ENCODE results near the gene ZFYVE28.

ZFYVE28 gene

DNA sequence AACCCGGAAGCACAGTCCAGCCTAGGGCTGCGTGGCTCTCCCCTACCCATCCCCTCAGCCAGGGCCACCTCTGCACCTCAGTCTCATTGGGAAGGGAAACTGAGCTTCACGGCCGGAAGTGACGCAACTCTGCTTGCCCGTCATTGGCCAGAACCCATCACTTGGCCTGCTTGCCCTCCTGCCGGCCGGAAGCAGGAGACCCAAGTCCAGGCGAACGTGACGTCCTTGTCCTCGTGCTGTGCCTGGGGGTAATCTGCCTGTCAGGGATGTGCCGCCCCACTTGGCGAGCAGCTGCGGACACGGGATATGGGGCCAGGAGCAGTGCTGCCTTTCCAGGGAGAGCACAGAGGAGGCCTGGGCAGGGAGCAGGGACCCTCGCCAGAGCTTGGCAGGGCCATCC is 31.2 kb downstream of the ZFYVE28 start:
- TF ChIP-seq GATA3 (IDR thresholded peaks at IDR 0.05; ENCODE audit: low read depth, low read length) (no peak), GATA2 (IDR thresholded peaks at IDR 0.05; ENCODE audit: low read depth, low read length) (no peak)

DNA sequence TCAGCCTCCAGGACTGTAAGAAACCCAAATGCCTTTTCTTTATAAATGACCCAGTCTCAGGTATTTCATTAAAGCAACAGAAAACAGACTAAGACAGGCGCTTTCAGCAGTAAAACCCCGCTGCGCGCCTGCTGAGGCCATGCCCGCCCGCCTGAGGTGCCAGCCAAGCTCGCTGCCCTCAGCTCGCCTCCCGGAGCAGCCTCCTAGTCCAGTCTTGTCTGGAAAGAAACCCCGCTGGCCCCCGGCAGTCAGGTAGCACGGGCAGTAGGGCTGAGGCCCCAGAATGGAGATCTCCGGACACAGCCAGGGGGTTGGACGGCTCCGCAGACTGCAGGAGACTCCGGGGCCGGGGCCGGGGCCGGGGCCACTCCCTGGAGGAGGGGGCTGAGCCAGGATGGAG is 31.7 kb downstream of the ZFYVE28 start:
- TF ChIP-seq GATA2 (IDR thresholded peaks at IDR 0.05; ENCODE audit: low read depth, low read length) (no peak), GATA3 (IDR thresholded peaks at IDR 0.05; ENCODE audit: low read depth, low read length) (no peak)

- TF ChIP-seq GATA3 (IDR thresholded peaks at IDR 0.05; ENCODE audit: low read depth, low read length) (no peak), GATA2 (IDR thresholded peaks at IDR 0.05; ENCODE audit: low read depth, low read length) (no peak)
Observed at GRCh38 chr4:2385516-2385915, 32.9 kb downstream of the ZFYVE28 start.

GRCh38 chr4:2384245-2384644 is 34.2 kb downstream of the ZFYVE28 start:
- TF ChIP-seq GATA2 (IDR thresholded peaks at IDR 0.05; ENCODE audit: low read depth, low read length) (no peak), GATA3 (IDR thresholded peaks at IDR 0.05; ENCODE audit: low read depth, low read length) (no peak)

DNA sequence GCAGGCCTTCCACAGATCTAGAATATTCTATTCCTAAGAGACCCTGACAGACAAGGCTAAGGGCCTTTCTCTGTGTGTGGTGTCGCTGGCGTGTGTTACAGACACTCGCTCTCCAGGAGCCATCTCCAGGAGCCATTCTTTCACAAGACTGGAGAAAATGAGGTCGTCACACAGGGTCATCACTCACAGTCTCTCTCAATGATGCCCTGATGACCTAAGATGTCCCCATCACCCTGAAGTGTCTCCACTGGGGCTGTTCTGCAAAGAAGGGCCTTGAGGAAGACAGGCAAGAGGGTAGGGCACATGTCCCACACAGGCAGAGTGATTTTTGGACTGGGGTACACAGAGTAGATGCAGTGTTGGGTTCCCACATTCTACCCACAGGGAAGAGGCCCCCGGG is 34.7 kb downstream of the ZFYVE28 start:
- no peak for TF ChIP-seq GATA3 (IDR thresholded peaks at IDR 0.05; ENCODE audit: low read depth, low read length)
- TF ChIP-seq GATA2 (IDR thresholded peaks at IDR 0.05; ENCODE audit: low read depth, low read length): no peak

- TF ChIP-seq GATA2 (IDR thresholded peaks at IDR 0.05; ENCODE audit: low read depth, low read length): no peak
- no peak for TF ChIP-seq GATA3 (IDR thresholded peaks at IDR 0.05; ENCODE audit: low read depth, low read length)
Observed at GRCh38 chr4:2378898-2379297, 39.5 kb downstream of the ZFYVE28 start.

GRCh38 chr4:2378401-2378800 is 40.0 kb downstream of the ZFYVE28 start:
- TF ChIP-seq GATA2 (IDR thresholded peaks at IDR 0.05; ENCODE audit: low read depth, low read length) (no peak), GATA3 (IDR thresholded peaks at IDR 0.05; ENCODE audit: low read depth, low read length) (no peak)

DNA sequence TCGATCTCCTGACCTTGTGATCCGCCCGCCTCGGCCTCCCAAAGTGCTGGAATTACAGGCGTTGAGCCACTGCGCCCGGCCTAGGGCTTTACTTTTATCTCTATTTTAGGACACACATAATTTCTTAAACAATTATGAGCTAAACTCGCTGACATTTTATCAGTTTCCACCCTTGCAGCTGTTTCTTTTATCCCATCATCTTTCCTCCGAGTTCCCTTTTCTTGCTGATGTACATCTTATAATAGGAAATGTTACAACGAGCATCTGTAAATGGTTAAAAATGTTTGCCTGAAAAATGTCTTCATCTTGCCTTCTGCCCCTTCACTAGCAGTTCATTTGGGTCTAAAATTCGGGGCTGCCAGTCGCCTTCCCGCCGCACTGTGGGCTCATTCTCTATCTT is 41.2 kb downstream of the ZFYVE28 start:
- TF ChIP-seq GATA3 (IDR thresholded peaks at IDR 0.05; ENCODE audit: low read depth, low read length) (no peak), GATA2 (IDR thresholded peaks at IDR 0.05; ENCODE audit: low read depth, low read length) (no peak)

DNA sequence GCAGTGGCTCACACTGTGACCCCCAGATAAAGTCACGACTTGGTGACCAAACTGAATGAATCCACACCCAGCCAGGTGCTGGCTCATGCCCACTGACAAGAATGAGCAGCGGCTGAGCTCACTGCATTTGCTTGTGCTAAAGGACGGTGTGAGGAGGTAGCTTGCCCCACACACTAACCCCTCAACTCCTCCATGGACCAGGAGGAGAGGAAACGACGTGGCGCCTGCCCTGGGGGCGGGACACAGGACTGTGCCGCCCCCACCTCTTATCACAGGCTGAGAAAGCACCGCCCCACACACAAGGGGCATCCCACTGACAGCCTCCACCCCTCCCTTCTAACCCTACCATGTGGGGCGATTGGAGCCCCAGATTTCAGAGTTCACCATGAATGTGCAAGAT is 43.0 kb downstream of the ZFYVE28 start:
- TF ChIP-seq GATA2 (IDR thresholded peaks at IDR 0.05; ENCODE audit: low read depth, low read length): no peak
- no peak for TF ChIP-seq GATA3 (IDR thresholded peaks at IDR 0.05; ENCODE audit: low read depth, low read length)

DNA sequence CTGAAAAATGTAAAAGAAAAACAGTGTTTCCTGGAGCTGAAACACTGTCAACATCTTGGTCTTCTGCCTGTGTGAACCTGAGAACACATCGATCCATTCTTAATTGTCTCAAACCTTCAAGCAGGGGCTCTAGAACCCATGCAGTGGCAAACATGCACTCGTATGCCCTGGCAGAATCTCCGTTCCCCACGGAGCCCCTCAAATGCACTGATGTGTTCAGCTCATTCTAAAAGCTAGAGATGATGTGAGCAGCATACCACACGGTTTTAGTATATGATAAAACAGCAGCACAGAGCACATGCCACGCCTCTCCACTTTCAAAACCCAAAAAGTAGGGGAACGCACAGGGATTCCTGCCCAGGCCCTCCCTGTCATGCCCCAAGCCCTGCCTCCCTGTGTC is 44.9 kb downstream of the ZFYVE28 start:
- TF ChIP-seq GATA3 (IDR thresholded peaks at IDR 0.05; ENCODE audit: low read depth, low read length): no peak
- TF ChIP-seq GATA2 (IDR thresholded peaks at IDR 0.05; ENCODE audit: low read depth, low read length): no peak

DNA sequence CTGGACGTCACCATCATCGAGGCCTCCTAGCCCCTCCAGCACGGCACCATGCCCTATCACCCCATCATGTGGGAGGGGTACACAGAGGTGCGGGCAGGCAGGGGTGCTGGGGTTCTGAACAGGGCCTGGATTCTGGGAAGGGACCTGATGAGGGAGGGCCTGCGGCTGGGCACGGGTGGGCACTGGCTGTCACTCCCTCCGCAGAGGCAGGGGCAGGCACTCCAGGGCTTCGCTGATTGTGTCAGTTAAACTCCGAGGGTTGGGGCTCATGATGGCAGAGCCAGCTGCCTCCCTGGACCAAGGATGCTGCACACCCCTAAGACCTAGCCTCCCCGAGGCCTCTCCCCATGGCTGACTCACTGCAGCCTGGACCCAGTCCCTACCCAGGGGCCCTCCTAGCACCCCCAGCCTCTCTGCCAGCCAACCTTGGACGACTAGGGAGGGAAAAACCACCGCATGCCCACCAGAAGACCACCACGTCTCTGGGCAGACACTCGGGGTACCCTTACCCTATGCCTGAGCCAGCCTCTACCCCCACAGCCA is 45.9 kb downstream of the ZFYVE28 start:
- TF ChIP-seq GATA3 (IDR thresholded peaks at IDR 0.05; ENCODE audit: low read depth, low read length) (no peak), GATA2 (IDR thresholded peaks at IDR 0.05; ENCODE audit: low read depth, low read length) (no peak)

GRCh38 chr4:2371765-2372487 is 46.5 kb downstream of the ZFYVE28 start:
- TF ChIP-seq GATA2 (IDR thresholded peaks at IDR 0.05; ENCODE audit: low read depth, low read length): no peak
- no peak for TF ChIP-seq GATA3 (IDR thresholded peaks at IDR 0.05; ENCODE audit: low read depth, low read length)

DNA sequence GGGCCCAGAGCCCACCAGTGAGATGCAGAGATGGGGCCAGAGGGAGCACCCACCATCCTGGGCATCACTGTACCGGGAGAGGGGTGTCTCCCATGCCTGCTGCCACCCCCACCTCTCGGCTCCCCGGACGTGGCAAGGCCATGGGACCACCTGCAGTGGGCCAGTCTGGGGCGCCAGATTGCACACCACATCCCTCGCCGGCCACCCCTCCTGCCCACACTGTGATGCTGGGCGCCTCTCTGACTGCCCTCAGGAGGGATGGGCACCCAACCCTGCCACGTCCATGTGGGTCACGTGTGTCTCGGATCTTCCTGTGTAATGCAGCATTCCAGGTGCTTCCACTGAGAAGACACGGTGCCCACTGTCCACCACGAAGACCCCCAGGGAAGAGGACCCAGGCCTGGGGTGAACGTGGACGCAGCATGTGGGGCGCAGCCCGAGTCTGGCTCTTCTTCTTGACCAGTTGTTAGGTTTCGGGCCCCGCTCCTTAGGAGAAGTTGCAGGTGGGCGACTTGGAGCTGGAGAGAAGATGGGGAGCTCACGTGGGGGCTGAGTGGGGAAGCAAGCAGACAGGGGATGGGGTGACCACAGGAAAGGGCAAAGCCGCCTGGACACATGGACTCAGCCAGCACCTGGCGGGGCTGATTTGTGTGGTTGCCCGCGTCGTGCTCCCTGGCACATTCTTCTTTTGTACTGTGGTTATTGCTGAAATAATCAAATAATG is 47.7 kb downstream of the ZFYVE28 start:
- TF ChIP-seq GATA3 (IDR thresholded peaks at IDR 0.05; ENCODE audit: low read depth, low read length): no peak
- TF ChIP-seq GATA2 (IDR thresholded peaks at IDR 0.05; ENCODE audit: low read depth, low read length): no peak

- TF ChIP-seq GATA3 (IDR thresholded peaks at IDR 0.05; ENCODE audit: low read depth, low read length): no peak
- no peak for TF ChIP-seq GATA2 (IDR thresholded peaks at IDR 0.05; ENCODE audit: low read depth, low read length)
Observed at GRCh38 chr4:2368746-2369437, 49.6 kb downstream of the ZFYVE28 start.

Measured in SH-SY5Y (cell line).